ENCODE measurements around the gene CRYBA1. TPM values are rescaled to one million over a fixed set of nuclear protein-coding genes. Genes with fewer than 3 reads are reported as not detected.

Gene CRYBA1
- total RNA-seq, 2 donors from 2014 or later: not detected

DNA sequence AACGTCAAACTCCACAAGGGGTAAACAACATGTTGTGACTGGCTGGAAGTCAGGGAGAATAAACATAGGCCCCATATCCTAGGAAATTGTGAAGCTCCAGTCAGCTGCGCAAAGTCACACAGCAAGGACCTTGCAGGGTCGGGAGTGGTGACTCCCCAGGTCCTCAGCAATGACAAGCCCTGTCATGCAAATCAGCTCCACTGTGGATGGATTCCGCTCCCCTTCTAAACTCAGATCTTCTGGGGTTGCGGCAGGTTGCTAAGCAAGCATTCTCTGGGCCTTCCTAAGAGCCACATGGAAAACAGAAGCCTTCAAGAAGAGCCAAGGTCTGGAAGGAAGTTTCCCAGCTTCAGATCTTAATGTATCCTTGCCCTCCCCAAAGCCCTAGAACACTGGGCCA lies 37.6 kb upstream of the CRYBA1 start:
- intact Hi-C loops (cut with DNase I): no loop called here
- H3K4me3 ChIP-seq: no peak overlapping the region
- DNase-seq (ENCODE audit: low spot score): no peak
- no peaks in the 10 kb centered on the region for H3K4me1 ChIP-seq (replicated peaks)
- H3K27ac ChIP-seq: no peak overlapping the region
- H3K27me3 ChIP-seq (replicated peaks; ENCODE audit: insufficient read depth): no peaks in the 10 kb centered on the region
- H3K9me3 ChIP-seq: no peaks in the 10 kb centered on the region
- TF ChIP-seq POLR2AphosphoS5 (IDR thresholded peaks at IDR 0.05) (no peak), POLR2A (IDR thresholded peaks at IDR 0.05) (no peak)
- TF ChIP-seq, protein P1, sequence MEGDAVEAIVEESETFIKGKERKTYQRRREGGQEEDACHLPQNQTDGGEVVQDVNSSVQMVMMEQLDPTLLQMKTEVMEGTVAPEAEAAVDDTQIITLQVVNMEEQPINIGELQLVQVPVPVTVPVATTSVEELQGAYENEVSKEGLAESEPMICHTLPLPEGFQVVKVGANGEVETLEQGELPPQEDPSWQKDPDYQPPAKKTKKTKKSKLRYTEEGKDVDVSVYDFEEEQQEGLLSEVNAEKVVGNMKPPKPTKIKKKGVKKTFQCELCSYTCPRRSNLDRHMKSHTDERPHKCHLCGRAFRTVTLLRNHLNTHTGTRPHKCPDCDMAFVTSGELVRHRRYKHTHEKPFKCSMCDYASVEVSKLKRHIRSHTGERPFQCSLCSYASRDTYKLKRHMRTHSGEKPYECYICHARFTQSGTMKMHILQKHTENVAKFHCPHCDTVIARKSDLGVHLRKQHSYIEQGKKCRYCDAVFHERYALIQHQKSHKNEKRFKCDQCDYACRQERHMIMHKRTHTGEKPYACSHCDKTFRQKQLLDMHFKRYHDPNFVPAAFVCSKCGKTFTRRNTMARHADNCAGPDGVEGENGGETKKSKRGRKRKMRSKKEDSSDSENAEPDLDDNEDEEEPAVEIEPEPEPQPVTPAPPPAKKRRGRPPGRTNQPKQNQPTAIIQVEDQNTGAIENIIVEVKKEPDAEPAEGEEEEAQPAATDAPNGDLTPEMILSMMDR (IDR thresholded peaks at IDR 0.05): no peak
- H3K36me3 ChIP-seq: no peaks in the 10 kb centered on the region
- 83% methylated on average over 5 of the region's 5 CpGs for WGBS

DNA sequence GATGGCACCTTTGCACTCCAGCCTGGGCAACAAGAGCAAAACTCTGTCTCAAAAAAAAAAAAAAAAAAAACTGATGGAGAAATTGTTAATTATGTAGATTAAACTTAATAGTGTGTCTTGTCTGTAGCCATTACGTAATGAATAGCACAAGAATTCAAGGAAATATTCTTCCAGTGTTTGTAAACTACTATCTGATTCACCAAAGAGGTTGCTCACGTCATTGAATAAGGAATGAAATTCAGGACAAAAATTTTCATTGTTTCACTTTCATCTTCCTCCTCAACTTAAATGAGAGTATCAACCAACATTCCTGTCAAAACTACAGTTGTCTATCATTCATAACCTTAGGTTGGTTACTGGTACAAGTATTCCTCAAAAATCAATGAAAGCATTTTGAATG lies 35.8 kb upstream of the CRYBA1 start:
- Histone ChIP-seq H3K27me3 (replicated peaks; ENCODE audit: insufficient read depth) (no peaks in the 10 kb centered on the region), H3K4me1 (replicated peaks) (no peaks in the 10 kb centered on the region), H3K36me3 (no peaks in the 10 kb centered on the region), H3K4me3 (no peak overlapping the region), H3K9me3 (no peaks in the 10 kb centered on the region), H3K27ac (no peak overlapping the region)
- 80% methylated on average over 2 of the region's 2 CpGs for WGBS
- TF ChIP-seq, protein P1 (IDR thresholded peaks at IDR 0.05): no peak
- intact Hi-C loops (cut with DNase I): no loop called here
- DNase-seq (ENCODE audit: low spot score): no peak

DNA sequence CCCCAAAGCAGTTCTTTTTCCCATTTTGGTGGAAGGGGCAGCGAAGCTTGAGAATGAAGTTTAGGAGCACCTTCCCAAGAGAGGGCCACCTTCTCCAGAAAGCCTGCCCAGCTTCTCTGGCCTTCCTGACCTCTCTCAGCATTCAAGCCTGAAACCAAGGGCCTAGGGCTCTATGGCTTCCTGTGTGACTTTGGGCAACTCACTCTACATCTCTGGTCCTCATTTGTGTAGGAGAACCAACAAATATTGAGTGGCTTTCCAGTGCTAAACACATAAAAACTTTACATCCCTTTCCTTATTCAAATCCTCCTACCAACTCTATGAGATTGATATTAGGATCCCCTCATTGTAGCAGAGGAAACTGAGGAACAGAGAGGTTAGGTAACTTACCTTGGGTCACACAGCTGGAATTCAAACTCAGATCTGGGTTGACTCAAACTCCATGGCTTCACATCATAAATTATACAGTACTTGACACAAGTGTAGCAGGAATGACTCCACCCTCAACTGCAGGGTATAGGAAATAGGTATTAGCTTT lies 34.5 kb upstream of the CRYBA1 start:
- intact Hi-C loops (cut with DNase I): no loop called here

DNA sequence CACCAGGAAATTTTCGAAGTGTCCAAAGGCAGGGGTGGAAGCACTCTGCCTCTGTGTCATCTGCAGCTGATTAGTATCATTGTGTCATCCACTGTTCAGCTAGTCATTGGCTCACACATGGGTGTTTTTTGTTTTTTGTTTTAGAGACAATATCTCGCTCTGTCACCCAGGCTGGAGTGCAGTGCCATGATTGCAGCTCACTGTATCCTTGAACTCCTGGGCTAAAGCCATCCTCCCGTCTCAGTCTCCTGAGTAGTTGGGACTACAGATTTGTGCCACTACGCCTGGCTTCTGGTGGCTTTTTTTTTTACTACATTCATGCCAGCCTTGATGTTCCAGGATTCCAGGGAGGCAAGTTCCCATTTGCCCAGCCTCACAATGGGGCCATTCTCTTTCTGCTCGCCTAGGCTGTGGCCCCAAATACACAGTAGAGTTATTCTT lies 34.0 kb upstream of the CRYBA1 start:
- H3K9me3 ChIP-seq: no peaks in the 10 kb centered on the region
- no peak overlapping the region for H3K4me3 ChIP-seq
- TF ChIP-seq POLR2AphosphoS5 (IDR thresholded peaks at IDR 0.05): no peak
- TF ChIP-seq POLR2A (IDR thresholded peaks at IDR 0.05): no peak
- TF ChIP-seq, protein P1 (IDR thresholded peaks at IDR 0.05): no peak
- DNase-seq (ENCODE audit: low spot score): no peak
- H3K4me1 ChIP-seq (replicated peaks): no peaks in the 10 kb centered on the region
- H3K27me3 ChIP-seq (replicated peaks; ENCODE audit: insufficient read depth): no peaks in the 10 kb centered on the region
- no peaks in the 10 kb centered on the region for H3K36me3 ChIP-seq
- no peak overlapping the region for H3K27ac ChIP-seq
- intact Hi-C loops (cut with DNase I): no loop called here
- WGBS: 63% methylated on average over 5 of the region's 5 CpGs

More for the DNA sequence above, 34.5 kb upstream of the CRYBA1 start:
- Histone ChIP-seq H3K4me1 (replicated peaks) (no peaks in the 10 kb centered on the region), H3K36me3 (no peaks in the 10 kb centered on the region), H3K27me3 (replicated peaks; ENCODE audit: insufficient read depth) (no peaks in the 10 kb centered on the region), H3K4me3 (no peak overlapping the region), H3K9me3 (no peaks in the 10 kb centered on the region), H3K27ac (no peak overlapping the region)
- DNase-seq (ENCODE audit: low spot score): no peak
- TF ChIP-seq, protein P1 (IDR thresholded peaks at IDR 0.05): no peak
- TF ChIP-seq POLR2A (IDR thresholded peaks at IDR 0.05): no peak
- no peak for TF ChIP-seq POLR2AphosphoS5 (IDR thresholded peaks at IDR 0.05)
- 100% methylated on average over 1 of the region's 1 CpG for WGBS
